Osteoblast (primary cell): ENCODE data around the gene SETX. TPM values are rescaled to one million over a fixed set of nuclear protein-coding genes. Genes with fewer than 3 reads are reported as not detected.
"Not testable (repeated sequence)": the region's sequence is repeated elsewhere in the genome, so short reads cannot be mapped to it uniquely, and the experiment has no call there.

Experiments used
- DNase-seq: peaks from one replicate; pipeline ENCODE4 v3.0.0; 2011; ENCODE audit warnings: low spot score, mixed read lengths; ENCODE audit not compliant: insufficient read length; ENCODE audit errors: missing footprints
- H2AFZ ChIP-seq: 2 replicates; pipeline ENCODE4 v1.6.0; 2011; ENCODE audit warnings: mild to moderate bottlenecking, low read length
- H3K27ac ChIP-seq: 2 replicates; pipeline ENCODE4 v1.5.1; 2011; ENCODE audit warnings: mild to moderate bottlenecking, low read depth, low read length, moderate library complexity
- H3K27me3 ChIP-seq: 2 replicates; pipeline ENCODE4 v1.6.0; 2012; ENCODE audit warnings: mild to moderate bottlenecking, control low read depth, inconsistent platforms, low read length, moderate library complexity; ENCODE audit not compliant: insufficient read depth
- H3K36me3 ChIP-seq: 2 replicates; pipeline ENCODE4 v1.5.1; 2011; ENCODE audit warnings: mild to moderate bottlenecking, low read length, control low read depth, moderate library complexity; ENCODE audit not compliant: insufficient read depth
- H3K4me1 ChIP-seq: 2 replicates; pipeline ENCODE4 v1.5.1; 2011; ENCODE audit warnings: mild to moderate bottlenecking, low read length, control low read depth, moderate library complexity; ENCODE audit not compliant: insufficient read depth
- H3K4me2 ChIP-seq: 2 replicates; pipeline ENCODE4 v1.6.0; 2011; ENCODE audit warnings: mild to moderate bottlenecking, low read length; ENCODE audit not compliant: insufficient read depth
- H3K4me3 ChIP-seq: fragments of 200-600 bp; sonication (generic); 3 replicates; pipeline ENCODE4 v1.5.1; 2012; ENCODE audit warnings: mild to moderate bottlenecking, low read length, inconsistent platforms; ENCODE audit not compliant: insufficient read depth
- H3K79me2 ChIP-seq: 2 replicates; pipeline ENCODE4 v1.6.0; 2012; ENCODE audit warnings: mild to moderate bottlenecking, low read length, control low read depth, inconsistent platforms; ENCODE audit not compliant: insufficient read depth
- H3K9me3 ChIP-seq: 2 replicates; pipeline ENCODE4 v1.5.1; 2011; ENCODE audit warnings: low read depth, low read length, control low read depth
- H4K20me1 ChIP-seq: 2 replicates; pipeline ENCODE4 v1.6.0; 2012; ENCODE audit warnings: mild to moderate bottlenecking, low read length, control low read depth; ENCODE audit not compliant: insufficient read depth
- CTCF ChIP-seq: IDR thresholded peaks from 2 replicates; pipeline ENCODE4 v1.5.1; 2011; ENCODE audit warnings: mild to moderate bottlenecking, low read depth, low read length, moderate library complexity; ENCODE audit errors: extremely low read depth
- total RNA-seq: library from RNA; depleted of rRNA; stranded (reverse); fragments of >200 nt; gene quantifications from 2 replicates; pipeline ENCODE4 v1.2.3, GENCODE V29; 2012

SETX gene
- total RNA-seq, 1 donor, result 89.0 TPM

GRCh38 chr9:132384376-132384775 lies 29.6 kb upstream of the SETX start:
- Histone ChIP-seq H3K4me3 (no peak overlapping the region), H3K27me3 (no peaks in the 10 kb centered on the region), H4K20me1 (no peaks in the 10 kb centered on the region), H3K4me2 (no peak overlapping the region), H3K27ac (no peak overlapping the region), H3K79me2 (no peaks in the 10 kb centered on the region), H3K4me1 (no peaks in the 10 kb centered on the region), H2AFZ (no peak overlapping the region), H3K36me3 (peaks cover 45% of the 10 kb centered on the region), H3K9me3 (no peaks in the 10 kb centered on the region)
- no peak for DNase-seq
- TF ChIP-seq CTCF, result no peak

- no peaks in the 10 kb centered on the region for H3K79me2 ChIP-seq
- no peaks in the 10 kb centered on the region for H4K20me1 ChIP-seq
- no peaks in the 10 kb centered on the region for H3K27me3 ChIP-seq
- H3K27ac ChIP-seq, result no peak overlapping the region
- no peak overlapping the region for H2AFZ ChIP-seq
- DNase-seq, result no peak
- TF ChIP-seq CTCF, result no peak
- H3K4me2 ChIP-seq, result no peak overlapping the region
- H3K9me3 ChIP-seq, result no peaks in the 10 kb centered on the region
- H3K36me3 ChIP-seq, result peaks cover 47% of the 10 kb centered on the region
- H3K4me1 ChIP-seq, result no peaks in the 10 kb centered on the region
- H3K4me3 ChIP-seq, result no peak overlapping the region
Observed at GRCh38 chr9:132383462-132383883, 28.7 kb upstream of the SETX start.

GRCh38 chr9:132381966-132382541 lies 27.3 kb upstream of the SETX start:
- H3K4me1 ChIP-seq, result no peaks in the 10 kb centered on the region
- TF ChIP-seq CTCF, result no peak
- H3K4me3 ChIP-seq, result no peak overlapping the region
- no peak overlapping the region for H3K4me2 ChIP-seq
- H2AFZ ChIP-seq, result no peak overlapping the region
- H4K20me1 ChIP-seq, result no peaks in the 10 kb centered on the region
- H3K36me3 ChIP-seq, result peaks cover 45% of the 10 kb centered on the region
- H3K9me3 ChIP-seq, result no peaks in the 10 kb centered on the region
- DNase-seq, result no peak
- no peak overlapping the region for H3K27ac ChIP-seq
- no peaks in the 10 kb centered on the region for H3K27me3 ChIP-seq
- H3K79me2 ChIP-seq, result no peaks in the 10 kb centered on the region

GRCh38 chr9:132378416-132378815 lies 23.6 kb upstream of the SETX start:
- H3K9me3 ChIP-seq, H4K20me1 ChIP-seq, H3K4me1 ChIP-seq, H3K27me3 ChIP-seq, H3K4me2 ChIP-seq, DNase-seq, H3K4me3 ChIP-seq, H3K27ac ChIP-seq, H2AFZ ChIP-seq, H3K79me2 ChIP-seq: not testable (repeated sequence)
- peaks cover 28% of the 10 kb centered on the region for H3K36me3 ChIP-seq

GRCh38 chr9:132377769-132378168 lies 23.0 kb upstream of the SETX start:
- not testable (repeated sequence) for H3K4me3 ChIP-seq, H3K4me2 ChIP-seq, H3K9me3 ChIP-seq, H4K20me1 ChIP-seq, DNase-seq, H3K79me2 ChIP-seq, H2AFZ ChIP-seq, H3K27ac ChIP-seq, H3K4me1 ChIP-seq, H3K27me3 ChIP-seq
- H3K36me3 ChIP-seq, result peaks cover 25% of the 10 kb centered on the region
